ENCODE results near the gene PFAS.

GRCh38 chr17:8235676-8236075 lies 13.4 kb upstream of the PFAS start:
- TF ChIP-seq CTCF (IDR thresholded peaks at IDR 0.05; ENCODE audit: poor library complexity) (no peak), EZH2phosphoT487 (IDR thresholded peaks at IDR 0.05; ENCODE audit: low read depth, severe bottlenecking, unreplicated experiment) (no peak), EZH2 (IDR thresholded peaks at IDR 0.05; ENCODE audit: borderline replicate concordance) (no peak)
